CD14-positive monocyte (primary cell): Measurements from ENCODE around the gene RABL3. TPM values are rescaled to one million over a fixed set of nuclear protein-coding genes. Genes with fewer than 3 reads are reported as not detected.

Source experiments
- DNase-seq, 3 donors: peaks; one replicate each; pipeline ENCODE4 v3.0.0-alpha.2; 2011 to 2022
- H2AFZ ChIP-seq: 2 replicates; pipeline ENCODE4 v1.6.0; 2012; ENCODE audit warnings: mild to moderate bottlenecking, low read depth, low read length, inconsistent platforms; ENCODE audit not compliant: insufficient read depth, poor library complexity, severe bottlenecking
- H3K27ac ChIP-seq, 2 donors: 1 replicate in 1 of 2; 2 replicates in 1 of 2; pipeline ENCODE4 v1.5.1; 2012 to 2013; ENCODE audit warnings: low read length in 2 of 2, control low read depth in 1 of 2, inconsistent platforms in 1 of 2, low read depth in 1 of 2, mild to moderate bottlenecking in 1 of 2
- H3K27me3 ChIP-seq, 2 donors: one replicate each; pipeline versions ENCODE4 v1.6.0 to v1.6.1; 2011 to 2013; ENCODE audit warnings: low read length in 2 of 2; ENCODE audit not compliant: control insufficient read depth in 2 of 2, insufficient read depth in 2 of 2
- H3K36me3 ChIP-seq, 2 donors: replicated peaks in 1 of 2; 1 replicate in 1 of 2; 2 replicates in 1 of 2; pipeline versions ENCODE4 v1.5.1 to v1.6.1; 2012 to 2013; ENCODE audit warnings: low read length in 2 of 2, control low read depth in 1 of 2, inconsistent platforms in 1 of 2, mild to moderate bottlenecking in 1 of 2; ENCODE audit not compliant: insufficient read depth in 2 of 2, control insufficient read depth in 1 of 2
- H3K4me1 ChIP-seq, 2 donors: 1 replicate in 1 of 2; 2 replicates in 1 of 2; pipeline versions ENCODE4 v1.5.1 to v1.6.1; 2012 to 2013; ENCODE audit warnings: low read length in 2 of 2, control low read depth in 1 of 2, inconsistent platforms in 1 of 2, mild to moderate bottlenecking in 1 of 2, moderate library complexity in 1 of 2; ENCODE audit not compliant: insufficient read depth in 2 of 2, control insufficient read depth in 1 of 2
- H3K4me2 ChIP-seq: replicated peaks from 2 replicates; pipeline ENCODE3; 2012; ENCODE audit warnings: low read length, moderate library complexity, mild to moderate bottlenecking; ENCODE audit not compliant: poor library complexity, severe bottlenecking; ENCODE audit errors: extremely low read depth
- H3K4me3 ChIP-seq, 3 experiments: fragments of 200-600 bp in 1 of 3; sonication (generic) in 1 of 3; replicated peaks in 1 of 3; 1 replicate in 2 of 3; 2 replicates in 1 of 3; pipeline ENCODE4 v1.5.1; 2011 to 2013; ENCODE audit warnings: low read length in 3 of 3, mild to moderate bottlenecking in 3 of 3, control low read depth in 2 of 3, low read depth in 2 of 3, inconsistent platforms in 1 of 3, moderate library complexity in 1 of 3
- H3K79me2 ChIP-seq: 2 replicates; pipeline ENCODE4 v1.6.0; 2012; ENCODE audit warnings: mild to moderate bottlenecking, control low read depth, inconsistent platforms, low read length, moderate library complexity; ENCODE audit not compliant: insufficient read depth
- H3K9ac ChIP-seq: 2 replicates; pipeline ENCODE4 v1.6.0; 2017; ENCODE audit warnings: low read length, mild to moderate bottlenecking; ENCODE audit not compliant: insufficient read depth, poor library complexity, severe bottlenecking
- H3K9me3 ChIP-seq, 2 donors: replicated peaks in 1 of 2; 1 replicate in 1 of 2; 2 replicates in 1 of 2; pipeline versions ENCODE4 v1.5.1 to v1.6.1; 2012 to 2013; ENCODE audit warnings: low read length in 2 of 2, control low read depth in 1 of 2; ENCODE audit not compliant: control insufficient read depth in 1 of 2, insufficient read depth in 1 of 2
- H4K20me1 ChIP-seq: 2 replicates; pipeline ENCODE4 v1.6.0; 2012; ENCODE audit warnings: mild to moderate bottlenecking, low read length, control low read depth, moderate library complexity; ENCODE audit not compliant: insufficient read depth
- H3K27ac Mint-ChIP-seq, 7 donors: one replicate each; pipeline ENCODE4 v1.8.0; 2020; ENCODE audit warnings: mild to moderate bottlenecking in 7 of 7, mixed read lengths in 7 of 7, moderate library complexity in 6 of 7, inconsistent platforms in 2 of 7
- H3K27me3 Mint-ChIP-seq, 3 donors: one replicate each; pipeline ENCODE4 v1.8.0; 2021 to 2022; ENCODE audit warnings: low read depth in 3 of 3, mild to moderate bottlenecking in 3 of 3, mixed read lengths in 3 of 3, moderate library complexity in 3 of 3, inconsistent platforms in 1 of 3
- H3K36me3 Mint-ChIP-seq, 2 donors: one replicate each; pipeline ENCODE4 v1.8.0; 2020; ENCODE audit warnings: mixed read lengths in 2 of 2, inconsistent platforms in 1 of 2, mild to moderate bottlenecking in 1 of 2
- H3K4me1 Mint-ChIP-seq: one replicate; pipeline ENCODE4 v1.8.0; 2020; ENCODE audit warnings: mild to moderate bottlenecking, mixed read lengths
- H3K4me3 Mint-ChIP-seq, 2 donors: one replicate each; pipeline ENCODE4 v1.8.0; 2020; ENCODE audit warnings: mild to moderate bottlenecking in 2 of 2, mixed read lengths in 2 of 2, moderate library complexity in 1 of 2
- H3K9me3 Mint-ChIP-seq, 7 donors: one replicate each; pipeline ENCODE4 v1.8.0; 2020 to 2022; ENCODE audit warnings: mixed read lengths in 7 of 7, mild to moderate bottlenecking in 6 of 7, moderate library complexity in 6 of 7, inconsistent platforms in 2 of 7
- CTCF ChIP-seq: fragments of 200-600 bp; IDR thresholded peaks from one replicate; pipeline ENCODE4 v1.8.0; 2022; ENCODE audit warnings: antibody characterized with exemption, mild to moderate bottlenecking
- WGBS: methylation state at CpG from one replicate; pipeline ENCODE4 v1.1.5; 2013; ENCODE audit warnings: missing lambda C conversion rate; ENCODE audit not compliant: insufficient coverage; 5-methylcytosine and 5-hydroxymethylcytosine counted together
- intact Hi-C, 2 donors: fragments of 100-400 bp; cut with micrococcal nuclease; formaldehyde crosslinking; loops; one replicate each; pipeline versions ENCODE4 v1.15.0 to v1.15.1; 2023
- polyA plus RNA-seq, 3 donors: library from polyadenylated mRNA; depleted of rRNA in 1 of 3; unstranded in 2 of 3; stranded (reverse) in 1 of 3; fragments of 300-500 nt in 2 of 3; fragments of >200 nt in 1 of 3; fragmentation: Illumina TruSeq in 2 of 3; gene quantifications; 1 replicate in 2 of 3; 2 replicates in 1 of 3; pipeline ENCODE4 v1.2.3, GENCODE V29; 2012 to 2021
- small RNA-seq: library from RNA; depleted of rRNA; stranded (forward); fragments of <200 nt; gene quantifications from one replicate; pipeline ENCODE3, GENCODE V24; 2012; ENCODE audit warnings: low read depth; ENCODE audit not compliant: insufficient read length

RABL3 gene
- polyA plus RNA-seq, 3 donors = 2.0 to 14.9 (median 11.5) TPM

GRCh38 chr3:120637851-120638559, 104.3 kb downstream of the RABL3 start:
- Histone ChIP-seq H4K20me1 (no peaks in the 10 kb centered on the region), H3K27ac (no peak overlapping the region), H3K9ac (no peak overlapping the region), H3K9me3 (peaks cover 0 to 7% of the 10 kb centered on the region in 2 donors), H3K27me3 (no peaks in the 10 kb centered on the region), H3K79me2 (no peaks in the 10 kb centered on the region), H3K4me2 (no peak overlapping the region), H3K36me3 (no peaks in the 10 kb centered on the region), H2AFZ (peak overlapping the region; percentile 27), H3K4me3 (no peak overlapping the region), H3K4me1 (peaks cover 10 to 11% of the 10 kb centered on the region in 2 donors)
- no peak for TF ChIP-seq CTCF
- no peaks in the 10 kb centered on the region for H3K36me3 Mint-ChIP-seq
- peaks cover 0 to 3% (median 0%) of the 10 kb centered on the region in 3 donors for H3K27me3 Mint-ChIP-seq
- H3K9me3 Mint-ChIP-seq = peaks cover 3 to 12% (median 9%) of the 10 kb centered on the region in 7 donors
- DNase-seq = peak in 2 of 3 donors; percentile 13 to 42
- no peak overlapping the region for H3K4me3 Mint-ChIP-seq
- 100% methylated on average over 2 of the region's 6 CpGs for WGBS
- peak overlapping the region in 2 of 7 donors; percentile 76 to 79 for H3K27ac Mint-ChIP-seq
- H3K4me1 Mint-ChIP-seq = peaks cover 13% of the 10 kb centered on the region
- intact Hi-C loops = no loop called here

GRCh38 chr3:120636795-120637401, 105.4 kb downstream of the RABL3 start:
- Histone ChIP-seq H3K36me3 (no peaks in the 10 kb centered on the region), H3K9ac (no peak overlapping the region), H3K4me1 (peaks cover under 1 to 1% of the 10 kb centered on the region in 2 donors), H4K20me1 (no peaks in the 10 kb centered on the region), H3K27me3 (no peaks in the 10 kb centered on the region), H3K27ac (no peak overlapping the region), H3K79me2 (no peaks in the 10 kb centered on the region), H3K4me3 (no peak overlapping the region), H2AFZ (no peak overlapping the region), H3K4me2 (no peak overlapping the region), H3K9me3 (peaks cover 0 to 7% of the 10 kb centered on the region in 2 donors)
- H3K27me3 Mint-ChIP-seq = peaks cover 0 to 4% (median 0%) of the 10 kb centered on the region in 3 donors
- no peak overlapping the region for H3K27ac Mint-ChIP-seq
- TF ChIP-seq CTCF = no peak
- no peak for DNase-seq
- no peak overlapping the region for H3K4me3 Mint-ChIP-seq
- H3K36me3 Mint-ChIP-seq = no peaks in the 10 kb centered on the region
- no CpG with 5 or more reads among the region's 2 CpGs for WGBS
- intact Hi-C loops = no loop called here
- peaks cover 3% of the 10 kb centered on the region for H3K4me1 Mint-ChIP-seq
- peaks cover 3 to 12% (median 9%) of the 10 kb centered on the region in 7 donors for H3K9me3 Mint-ChIP-seq

Small RNA genes lying within 50 kb of the gene (small RNA-seq; reads per million reads assigned to genes)
- not detected for gene MTCO1P29
- not detected for gene MTCO2P29

Other genes starting within 250 kb of the RABL3 start
- gene NDUFB4, start 146.2 kb downstream of the RABL3 start, polyA plus RNA-seq = 100 to 1,000 TPM in 2 of 3 donors, 10 to 100 TPM in 1; 93.7 to 215 (median 173) TPM
- under 1 TPM in 2 of 3 donors, not detected in 1; 0.29 to 0.38 TPM for gene HGD, start 60.3 kb downstream of the RABL3 start, polyA plus RNA-seq
- gene GTF2E1, start 228 bp upstream of the RABL3 start, polyA plus RNA-seq = 1 to 10 TPM; 6.1 to 7.9 (median 6.9) TPM
- not detected for gene STXBP5L, start 165.7 kb upstream of the RABL3 start, polyA plus RNA-seq